Measurements from ENCODE around the gene APOB.

DNA sequence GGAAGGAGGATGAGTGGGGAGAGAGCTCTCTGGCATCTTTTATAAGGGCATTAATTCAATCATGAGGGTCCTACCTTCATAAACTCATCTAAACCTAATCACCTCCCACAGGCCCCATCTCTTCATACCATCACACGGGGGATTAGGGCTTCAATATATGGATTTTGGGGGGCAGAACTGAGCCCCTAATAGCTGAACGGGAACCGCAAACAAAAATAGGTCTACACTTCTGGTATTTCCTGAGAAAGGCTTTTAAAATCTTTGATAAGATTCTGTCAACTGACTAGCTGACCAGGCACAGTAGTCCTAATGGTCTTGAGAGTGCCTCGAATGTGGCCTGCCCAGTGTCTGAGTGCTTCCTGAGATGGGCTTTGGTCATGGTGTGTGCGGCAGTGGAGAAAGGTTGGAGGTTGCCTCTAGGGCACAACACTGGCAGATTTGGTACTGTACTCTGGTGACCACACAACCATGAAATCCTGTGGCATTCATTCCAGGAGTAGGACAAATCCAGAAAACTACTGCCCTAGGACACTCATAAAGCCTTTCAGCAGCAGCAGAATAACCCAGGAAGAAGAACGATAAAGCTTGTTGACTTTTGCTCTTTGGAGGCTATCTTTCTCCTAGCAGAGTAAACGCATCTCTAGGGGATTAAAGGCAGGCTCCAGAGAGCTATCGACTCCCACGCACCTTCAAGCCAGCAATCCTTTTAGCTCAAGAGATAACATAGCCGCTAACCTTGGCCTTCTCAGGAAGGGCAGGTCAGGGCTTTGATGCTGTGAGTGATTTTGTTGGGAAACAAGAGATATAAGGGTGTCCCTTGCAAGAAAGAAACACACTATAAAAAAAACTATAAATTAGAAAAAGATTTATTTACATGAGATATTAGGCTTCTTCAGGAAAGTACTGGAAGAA is 12.3 kb upstream of the APOB start:
- TF ChIP-seq, protein P1, sequence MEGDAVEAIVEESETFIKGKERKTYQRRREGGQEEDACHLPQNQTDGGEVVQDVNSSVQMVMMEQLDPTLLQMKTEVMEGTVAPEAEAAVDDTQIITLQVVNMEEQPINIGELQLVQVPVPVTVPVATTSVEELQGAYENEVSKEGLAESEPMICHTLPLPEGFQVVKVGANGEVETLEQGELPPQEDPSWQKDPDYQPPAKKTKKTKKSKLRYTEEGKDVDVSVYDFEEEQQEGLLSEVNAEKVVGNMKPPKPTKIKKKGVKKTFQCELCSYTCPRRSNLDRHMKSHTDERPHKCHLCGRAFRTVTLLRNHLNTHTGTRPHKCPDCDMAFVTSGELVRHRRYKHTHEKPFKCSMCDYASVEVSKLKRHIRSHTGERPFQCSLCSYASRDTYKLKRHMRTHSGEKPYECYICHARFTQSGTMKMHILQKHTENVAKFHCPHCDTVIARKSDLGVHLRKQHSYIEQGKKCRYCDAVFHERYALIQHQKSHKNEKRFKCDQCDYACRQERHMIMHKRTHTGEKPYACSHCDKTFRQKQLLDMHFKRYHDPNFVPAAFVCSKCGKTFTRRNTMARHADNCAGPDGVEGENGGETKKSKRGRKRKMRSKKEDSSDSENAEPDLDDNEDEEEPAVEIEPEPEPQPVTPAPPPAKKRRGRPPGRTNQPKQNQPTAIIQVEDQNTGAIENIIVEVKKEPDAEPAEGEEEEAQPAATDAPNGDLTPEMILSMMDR (IDR thresholded peaks at IDR 0.05; ENCODE audit: borderline replicate concordance, extremely low read depth, low read length, poor library complexity, severe bottlenecking), result no peak
- no peak for TF ChIP-seq EZH2 (IDR thresholded peaks at IDR 0.05; ENCODE audit: borderline replicate concordance, low read depth, low read length, severe bottlenecking)

Measured in DND-41 (cell line).